Measurements from ENCODE around the gene DHPS. TPM values are rescaled to one million over a fixed set of nuclear protein-coding genes. Genes with fewer than 3 reads are reported as not detected.

Gene DHPS
- total and polyA plus RNA-seq, 10 donors: 55.1 to 158 (median 93.8) TPM

- TF ChIP-seq CTCF (IDR thresholded peaks at IDR 0.05 in 8 of 11, conservative IDR thresholded peaks at IDR 0.05 in 3 of 11): peak in 3 of 11 experiments; percentile 13 to 17 (median 15)
- no peak for TF ChIP-seq POLR2A (IDR thresholded peaks at IDR 0.05)
- TF ChIP-seq POLR2AphosphoS5 (IDR thresholded peaks at IDR 0.05): peak; percentile 81 to 88 (median 84)
- Histone ChIP-seq H3K9me3 (no peaks in the 10 kb centered on the region), H3K4me3 (peak overlapping the region; percentile 77 to 98 (median 94)), H3K4me1 (peaks cover 31 to 85% (median 61%) of the 10 kb centered on the region in 6 donors), H3K27me3 (replicated peaks in 1 of 7) (no peaks in the 10 kb centered on the region), H3K27ac (peak overlapping the region; percentile 84 to 98 (median 96)), H3K36me3 (peaks cover 0 to 40% (median 31%) of the 10 kb centered on the region in 6 donors)
- intact Hi-C loops (cut with DNase I; ENCODE audit: low total_unique reads): loop anchor here (5.0 kb wide), 1 partner anchor 107 kb away; no protein-coding TSS in a partner anchor
- WGBS, 5 donors: 0 to 1% (median 1%) methylated on average over 24 to 64 of the region's 64 CpGs
- DNase-seq: peak; percentile 93
Measured at GRCh38 chr19:12669270-12670158, 12.2 kb downstream of the DHPS start.

- H3K36me3 ChIP-seq: peaks cover 0 to 40% (median 30%) of the 10 kb centered on the region in 6 donors
- TF ChIP-seq POLR2A (IDR thresholded peaks at IDR 0.05): no peak
- TF ChIP-seq POLR2AphosphoS5 (IDR thresholded peaks at IDR 0.05): no peak
- no peak for TF ChIP-seq CTCF (IDR thresholded peaks at IDR 0.05 in 8 of 11, conservative IDR thresholded peaks at IDR 0.05 in 3 of 11)
- H3K27ac ChIP-seq: peak overlapping the region; percentile 84 to 98 (median 96)
- 1% methylated on average over 10 to 24 of the region's 24 CpGs for WGBS, 5 donors
- intact Hi-C loops (cut with DNase I; ENCODE audit: low total_unique reads): no loop called here
- H3K4me1 ChIP-seq: peaks cover 33 to 87% (median 67%) of the 10 kb centered on the region in 6 donors
- no peaks in the 10 kb centered on the region for H3K9me3 ChIP-seq
- no peaks in the 10 kb centered on the region for H3K27me3 ChIP-seq (replicated peaks in 1 of 7)
- no peak for DNase-seq
- peak overlapping the region; percentile 77 to 98 (median 94) for H3K4me3 ChIP-seq
Measured at GRCh38 chr19:12668932-12669269, 12.8 kb downstream of the DHPS start.

GRCh38 chr19:12668346-12668745, 13.3 kb downstream of the DHPS start:
- TF ChIP-seq POLR2A (IDR thresholded peaks at IDR 0.05): no peak
- TF ChIP-seq POLR2AphosphoS5 (IDR thresholded peaks at IDR 0.05): no peak
- TF ChIP-seq CTCF (IDR thresholded peaks at IDR 0.05 in 8 of 11, conservative IDR thresholded peaks at IDR 0.05 in 3 of 11): no peak
- intact Hi-C loops (cut with DNase I; ENCODE audit: low total_unique reads): no loop called here
- Histone ChIP-seq H3K27me3 (replicated peaks in 1 of 7) (no peaks in the 10 kb centered on the region), H3K9me3 (no peaks in the 10 kb centered on the region), H3K4me1 (peaks cover 33 to 93% (median 68%) of the 10 kb centered on the region in 6 donors), H3K36me3 (peaks cover 0 to 40% (median 30%) of the 10 kb centered on the region in 6 donors), H3K4me3 (peak overlapping the region in 7 of 8 donors; percentile 77 to 98 (median 94)), H3K27ac (peak overlapping the region in 5 of 8 donors; percentile 91 to 97 (median 96))
- 73 to 86% (median 81%) methylated on average over 8 of the region's 8 CpGs for WGBS, 5 donors
- DNase-seq: no peak

GRCh38 chr19:12667731-12668302, 13.9 kb downstream of the DHPS start:
- H3K4me3 ChIP-seq: peak overlapping the region in 4 of 8 donors; percentile 77 to 98 (median 88)
- intact Hi-C loops (cut with DNase I; ENCODE audit: low total_unique reads): no loop called here
- WGBS, 5 donors: 76 to 88% (median 85%) methylated on average over 4 of the region's 4 CpGs
- peaks cover 0 to 40% (median 30%) of the 10 kb centered on the region in 6 donors for H3K36me3 ChIP-seq
- no peaks in the 10 kb centered on the region for H3K27me3 ChIP-seq (replicated peaks in 1 of 7)
- DNase-seq: no peak
- TF ChIP-seq POLR2AphosphoS5 (IDR thresholded peaks at IDR 0.05): no peak
- TF ChIP-seq POLR2A (IDR thresholded peaks at IDR 0.05): no peak
- H3K4me1 ChIP-seq: peaks cover 33 to 90% (median 68%) of the 10 kb centered on the region in 6 donors
- H3K27ac ChIP-seq: peak overlapping the region in 4 of 8 donors; percentile 88 to 96 (median 93)
- no peaks in the 10 kb centered on the region for H3K9me3 ChIP-seq
